GM18951 (cell line): ENCODE measurements around the gene PHKA1.
"Not testable (repeated sequence)": the region's sequence is repeated elsewhere in the genome, so short reads cannot be mapped to it uniquely, and the experiment has no call there.

Source experiments
- POLR2A ChIP-seq: IDR thresholded peaks from 4 replicates; pipeline ENCODE4 v1.6.1; 2011; ENCODE audit warnings: mild to moderate bottlenecking; ENCODE audit not compliant: insufficient read length, insufficient read depth; ENCODE audit errors: extremely low read depth
- in situ Hi-C: fragments of 300-500 bp; cut with MboI; formaldehyde crosslinking; loops from one replicate; pipeline ENCODE4 v1.12.0; 2022; ENCODE audit warnings: low sequenced_read_pairs, mixed read lengths, inconsistent platforms; ENCODE audit not compliant: unreplicated experiment

The PHKA1 gene

DNA sequence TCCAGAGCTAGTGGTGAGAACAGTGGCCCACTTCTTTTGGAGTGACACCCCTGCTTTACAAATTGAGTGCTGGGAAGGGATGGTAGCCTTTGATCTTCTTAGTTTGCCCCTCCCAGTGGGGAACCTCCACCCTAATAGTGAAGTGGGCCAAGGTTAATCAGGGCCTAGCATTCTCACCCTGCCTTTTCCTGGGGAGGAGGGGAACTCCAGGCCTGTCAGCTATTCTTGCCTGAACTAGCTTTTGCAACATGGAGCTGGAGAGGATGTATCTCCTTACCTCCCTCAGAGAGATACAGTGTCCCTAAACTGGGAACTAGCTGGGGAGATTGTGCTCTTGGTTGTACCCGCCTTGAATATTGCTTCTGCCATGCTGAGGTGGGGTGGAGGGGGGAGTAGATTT lies 20.6 kb downstream of the PHKA1 start:
- in situ Hi-C loops: no loop called here
- TF ChIP-seq POLR2A: no peak

DNA sequence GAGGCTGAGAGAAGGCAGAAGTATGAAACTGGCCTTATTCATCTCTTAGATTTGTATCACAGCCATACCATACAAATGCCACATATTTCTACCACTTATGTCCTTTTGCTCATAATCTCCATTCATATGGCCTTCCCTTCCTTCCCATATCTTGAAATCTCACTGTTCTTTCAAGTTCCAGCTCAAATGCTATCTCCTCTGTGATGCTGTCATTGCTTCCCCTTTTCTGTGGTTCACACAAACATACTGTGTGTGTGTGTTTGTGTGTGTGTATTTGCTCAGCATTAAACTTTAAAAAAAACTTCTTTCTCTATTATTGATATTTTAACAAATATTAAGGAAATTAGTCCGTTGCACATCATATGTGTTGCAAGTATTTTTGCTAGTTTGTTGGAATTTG lies 26.7 kb downstream of the PHKA1 start:
- in situ Hi-C loops: no loop called here
- no peak for TF ChIP-seq POLR2A

DNA sequence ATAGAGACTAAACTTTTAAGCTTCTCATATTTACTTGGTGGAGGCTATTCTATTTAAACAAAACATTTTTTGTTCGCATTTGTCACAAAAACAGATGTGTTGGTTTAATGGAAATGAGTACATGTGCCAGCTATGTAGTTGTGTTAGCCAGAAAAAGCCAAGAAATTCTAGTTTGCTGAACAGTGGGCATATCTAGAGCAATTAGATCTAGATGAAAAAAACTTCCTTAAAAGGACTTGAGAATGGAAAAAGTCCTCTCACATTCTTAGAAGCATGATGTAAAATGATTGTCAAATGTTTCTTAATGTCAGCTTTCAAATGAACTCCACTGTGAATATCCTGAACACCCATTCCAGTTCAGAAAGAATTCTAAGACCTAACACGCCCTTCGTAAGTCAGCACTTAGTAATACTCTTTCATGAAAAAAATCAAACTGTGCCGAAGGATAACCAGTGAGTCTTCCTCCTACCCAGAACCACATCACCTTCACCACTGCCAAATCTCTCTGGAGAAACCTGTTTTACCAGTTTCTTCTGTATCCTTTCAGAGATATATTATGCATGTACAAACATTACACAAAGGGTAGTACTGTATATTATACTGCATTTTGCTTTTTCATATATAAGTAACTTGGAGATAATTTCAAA lies 28.2 kb downstream of the PHKA1 start:
- in situ Hi-C loops: no loop called here
- TF ChIP-seq POLR2A: no peak

DNA sequence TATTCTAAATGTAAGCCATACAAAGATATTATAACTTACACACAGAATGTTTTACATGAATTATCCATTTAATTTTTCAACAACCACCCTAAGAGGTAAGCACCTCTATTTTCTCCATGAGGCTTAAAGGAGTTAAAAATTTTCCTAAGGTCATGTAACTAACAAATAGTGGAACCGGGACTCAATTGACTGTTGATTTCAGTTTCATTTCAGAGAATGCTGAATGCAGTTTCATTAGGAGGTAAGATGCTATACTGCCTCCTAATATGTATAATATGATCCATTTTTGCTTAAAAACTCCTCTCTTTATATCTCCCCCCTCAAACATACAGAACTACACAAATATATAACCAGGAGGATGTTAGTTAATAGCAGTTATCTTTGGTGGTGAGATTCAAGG lies 29.1 kb downstream of the PHKA1 start:
- no peak for TF ChIP-seq POLR2A
- in situ Hi-C loops: no loop called here

DNA sequence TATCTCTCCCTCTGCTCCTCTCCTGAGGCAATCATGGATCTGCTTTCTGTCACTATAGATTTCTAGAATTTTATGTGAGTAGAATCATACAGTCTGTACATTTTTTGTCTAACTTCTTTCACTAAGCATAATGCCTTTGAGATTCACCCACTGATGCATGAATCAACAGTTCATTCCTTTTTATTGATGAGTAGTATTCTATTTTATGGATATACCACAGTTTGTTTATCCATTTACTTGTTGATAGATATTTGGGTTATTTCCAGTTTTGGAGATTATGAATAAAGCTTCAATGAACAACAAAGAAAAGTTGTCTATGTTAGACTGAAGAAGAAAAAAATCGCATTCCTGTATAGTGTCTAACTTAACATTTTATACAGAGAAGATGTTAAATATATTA lies 30.5 kb downstream of the PHKA1 start:
- in situ Hi-C loops: no loop called here
- no peak for TF ChIP-seq POLR2A

DNA sequence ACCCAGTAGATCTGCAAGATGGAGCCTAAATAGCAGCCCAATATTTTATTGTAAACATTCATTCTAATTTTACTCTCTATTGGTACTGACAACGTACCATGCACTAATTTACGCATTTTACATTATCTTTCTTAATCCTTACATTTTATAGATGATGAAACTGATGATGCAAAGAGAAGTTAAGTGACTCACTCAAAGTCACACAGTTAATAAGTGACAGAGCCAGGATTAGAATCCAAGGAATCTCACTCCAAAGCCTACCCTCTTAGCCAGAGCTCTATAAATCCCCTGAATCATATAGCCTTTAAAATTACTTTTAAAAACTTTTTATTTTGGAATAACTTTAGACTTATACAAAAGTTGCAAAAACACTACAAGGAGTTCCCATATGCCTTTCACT lies 37.6 kb downstream of the PHKA1 start:
- TF ChIP-seq POLR2A: no peak
- in situ Hi-C loops: no loop called here

DNA sequence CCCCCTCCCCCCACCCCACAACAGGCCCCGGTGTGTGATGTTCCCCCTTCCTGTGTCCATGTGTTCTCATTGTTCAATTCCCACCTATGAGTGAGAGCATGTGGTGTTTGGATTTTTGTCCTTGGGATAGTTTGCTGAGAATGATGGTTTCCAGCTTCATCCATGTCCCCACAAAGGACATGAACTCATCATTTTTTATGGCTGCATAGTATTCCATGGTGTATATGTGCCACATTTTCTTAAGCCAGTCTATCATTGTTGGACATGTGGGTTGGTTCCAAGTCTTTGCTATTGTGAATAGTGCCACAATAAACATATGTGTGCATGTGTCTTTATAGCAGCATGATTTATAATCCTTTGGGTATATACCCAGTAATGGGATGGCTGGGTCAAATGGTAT lies 40.2 kb downstream of the PHKA1 start:
- in situ Hi-C loops: not testable (repeated sequence)

DNA sequence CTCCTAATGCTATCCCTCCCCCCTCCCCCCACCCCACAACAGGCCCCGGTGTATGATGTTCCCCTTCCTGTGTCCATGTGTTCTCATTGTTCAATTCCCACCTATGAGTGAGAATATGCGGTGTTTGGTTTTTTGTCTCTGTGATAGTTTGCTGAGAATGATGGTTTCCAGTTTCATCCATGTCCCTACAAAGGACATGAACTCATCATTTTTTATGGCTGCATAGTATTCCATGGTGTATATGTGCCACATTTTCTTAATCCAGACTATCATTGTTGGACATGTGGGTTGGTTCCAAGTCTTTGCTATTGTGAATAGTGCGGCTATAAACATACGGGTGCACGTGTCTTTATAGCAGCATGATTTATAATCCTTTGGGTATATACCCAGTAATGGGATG lies 44.6 kb downstream of the PHKA1 start:
- in situ Hi-C loops: not testable (repeated sequence)

DNA sequence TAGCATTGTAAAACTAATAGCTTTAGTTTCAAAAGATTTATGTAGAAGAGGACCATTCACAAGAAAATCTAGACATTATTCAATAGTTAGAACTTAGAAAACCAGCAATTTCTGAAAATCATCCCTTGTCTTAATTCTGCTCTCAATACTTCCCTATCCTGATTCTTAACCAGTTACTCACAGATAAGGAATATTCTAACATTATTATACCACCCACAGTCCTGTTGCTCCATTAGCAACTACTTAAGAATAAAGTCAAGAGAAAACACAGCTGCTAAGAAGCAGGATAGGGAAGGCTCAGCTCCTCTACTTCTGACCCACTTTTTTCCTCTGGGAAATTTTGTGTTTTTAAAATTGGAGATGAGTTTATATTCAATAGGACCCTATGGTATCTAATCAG lies 47.7 kb downstream of the PHKA1 start:
- in situ Hi-C loops: no loop called here
- no peak for TF ChIP-seq POLR2A

DNA sequence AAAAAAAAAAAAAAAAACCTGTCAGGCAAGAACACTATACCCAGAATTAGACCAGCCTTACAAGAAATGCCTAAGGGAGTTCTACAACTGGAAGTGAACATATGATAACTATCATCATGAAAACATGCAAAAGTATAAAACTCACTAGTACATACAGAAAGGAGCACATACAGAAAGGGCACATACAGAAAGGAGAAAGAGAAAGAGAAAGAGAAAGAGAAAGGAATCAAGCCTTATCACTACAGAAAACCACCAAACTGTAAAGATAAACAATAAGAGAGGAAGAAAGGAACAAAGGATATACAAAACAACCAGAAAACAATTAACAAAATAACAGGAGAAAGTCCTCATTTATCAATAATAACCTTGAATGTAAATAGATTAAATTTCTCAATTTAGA lies 50.4 kb downstream of the PHKA1 start:
- in situ Hi-C loops: no loop called here
- no peak for TF ChIP-seq POLR2A

DNA sequence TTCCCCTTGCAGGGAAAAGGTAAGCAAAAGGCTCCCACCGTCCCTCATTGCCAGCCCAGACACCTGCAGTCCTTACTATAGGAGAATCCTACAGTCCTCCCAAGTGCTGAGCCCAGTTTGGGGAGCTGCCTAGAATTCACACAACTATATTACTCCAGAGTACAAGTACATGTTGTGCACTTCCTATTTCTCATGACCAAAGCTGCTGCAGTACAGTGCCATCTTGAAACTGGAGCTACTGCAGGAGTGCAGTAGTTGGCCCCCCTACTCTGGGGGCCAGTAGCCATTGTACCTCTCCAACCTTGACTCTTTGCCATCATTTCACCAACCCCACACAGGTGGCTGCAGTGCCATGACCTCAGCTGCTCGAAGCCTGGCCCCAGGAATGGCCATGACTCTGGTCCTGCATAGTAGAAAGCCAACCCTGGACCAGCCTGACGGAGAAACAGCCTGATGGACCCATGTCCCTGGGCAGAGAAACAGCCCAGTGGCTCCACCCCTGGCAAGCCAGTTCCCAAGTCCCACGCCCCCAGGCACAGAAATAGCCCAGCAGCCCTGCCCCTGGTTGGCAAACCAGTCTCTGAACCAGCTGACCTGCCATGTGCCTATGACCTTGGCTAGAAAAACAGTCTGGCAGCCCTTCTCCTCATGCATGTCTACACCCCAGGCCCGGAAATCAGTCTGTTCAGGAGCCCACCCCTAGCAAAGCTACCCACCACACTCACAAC lies 51.9 kb downstream of the PHKA1 start:
- no peak for TF ChIP-seq POLR2A
- in situ Hi-C loops: no loop called here

DNA sequence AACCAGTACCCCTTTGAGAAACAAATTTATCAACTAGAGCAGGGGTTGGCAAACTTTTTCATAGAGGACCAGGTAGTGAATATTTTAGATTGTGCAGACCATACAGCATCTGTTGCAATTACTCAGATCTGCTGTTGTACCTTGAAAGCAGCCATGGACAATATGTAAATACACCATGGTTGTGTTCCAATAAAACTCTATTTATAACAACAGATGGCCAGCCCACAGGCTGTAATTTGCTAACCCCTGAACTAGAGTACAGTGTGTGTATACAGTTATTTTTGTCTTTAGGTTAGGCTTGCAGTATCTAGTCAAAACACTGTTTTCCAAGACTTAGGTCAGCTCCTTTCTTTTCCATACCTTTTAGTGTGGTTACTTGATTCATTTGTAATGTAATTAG lies 54.4 kb downstream of the PHKA1 start:
- in situ Hi-C loops: no loop called here
- no peak for TF ChIP-seq POLR2A

DNA sequence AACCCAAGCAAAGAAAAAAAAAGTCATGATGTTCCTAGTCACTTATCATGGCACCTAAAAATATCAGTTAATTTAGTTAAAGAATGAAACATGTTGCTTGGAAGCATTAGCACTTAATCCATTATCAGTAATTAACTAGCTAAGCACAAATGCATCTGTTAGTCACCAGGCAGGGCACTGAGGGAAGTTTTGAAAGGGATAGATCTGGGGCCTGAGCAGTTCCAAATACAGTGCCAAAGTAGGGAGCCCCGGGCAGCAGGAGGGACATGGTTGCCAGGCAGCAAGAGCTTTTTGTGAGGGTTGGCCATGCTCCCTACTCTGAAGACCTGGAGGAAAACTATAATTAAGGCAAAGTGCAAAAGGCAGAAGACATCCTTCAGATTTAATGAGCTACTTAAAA lies 62.0 kb downstream of the PHKA1 start:
- TF ChIP-seq POLR2A: no peak
- in situ Hi-C loops: no loop called here

DNA sequence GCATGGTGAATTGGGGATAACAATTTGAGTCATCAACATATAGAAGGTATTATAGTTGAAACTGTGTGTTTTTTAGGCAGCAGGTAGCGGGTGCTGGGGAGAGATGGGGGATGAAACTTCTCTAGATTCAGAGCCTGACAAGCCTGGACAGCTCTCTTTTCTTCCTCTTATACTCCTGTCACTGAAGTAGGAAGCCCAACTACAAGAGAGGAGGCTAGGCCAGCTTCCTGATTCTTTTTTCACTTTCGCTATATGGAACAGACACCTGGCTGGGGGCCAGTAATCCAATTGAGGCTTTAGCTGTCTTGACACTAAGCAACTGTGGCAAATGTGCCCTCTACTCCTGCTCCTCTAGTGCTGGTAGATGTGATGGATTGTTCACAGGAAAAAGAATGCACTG lies 69.2 kb downstream of the PHKA1 start:
- in situ Hi-C loops: no loop called here
- TF ChIP-seq POLR2A: no peak

DNA sequence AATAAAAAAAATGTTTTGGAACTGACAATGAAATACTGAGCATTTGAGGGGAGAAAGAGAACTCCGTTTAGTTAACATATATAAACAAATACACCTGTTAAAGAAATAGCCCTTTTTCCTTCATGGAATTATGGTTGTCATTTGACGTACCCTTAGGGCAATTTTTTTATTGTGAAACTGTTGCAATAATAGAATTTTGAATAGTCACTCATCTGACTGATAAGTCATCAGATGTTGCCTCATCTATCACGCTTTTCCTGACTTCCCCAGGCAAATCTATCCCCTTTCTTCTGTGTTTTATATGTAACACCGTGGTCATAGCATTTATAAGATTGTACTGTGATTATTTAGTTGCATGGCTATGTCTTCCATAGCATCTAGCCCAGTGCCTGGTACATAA lies 72.5 kb downstream of the PHKA1 start:
- no peak for TF ChIP-seq POLR2A
- in situ Hi-C loops: no loop called here
